BE2C (cell line): ENCODE results near the gene MBNL1.

Experiments
- DNase-seq: peaks from one replicate; pipeline ENCODE4 v3.0.0-alpha.2; 2020
- H3K27me3 ChIP-seq: fragments of 250-450 bp; sonication (Bioruptor Pico); 2 replicates; pipeline ENCODE4 v1.5.1; 2020; ENCODE audit warnings: mild to moderate bottlenecking
- H3K36me3 ChIP-seq: fragments of 250-450 bp; sonication (Bioruptor Pico); 2 replicates; pipeline ENCODE4 v1.5.1; 2020; ENCODE audit warnings: mild to moderate bottlenecking
- H3K4me1 ChIP-seq: fragments of 250-450 bp; sonication (Bioruptor Pico); 2 replicates; pipeline ENCODE4 v1.5.1; 2020
- H3K4me3 ChIP-seq: 2 replicates; pipeline ENCODE4 v1.5.1; 2011; ENCODE audit warnings: low read depth, low read length
- H3K9me3 ChIP-seq: fragments of 250-450 bp; sonication (Bioruptor Pico); 2 replicates; pipeline ENCODE4 v1.5.1; 2020
- TF ChIP-seq, protein P1 (sequence below): IDR thresholded peaks from 2 replicates; pipeline ENCODE4 v1.5.1; 2012; ENCODE audit warnings: mild to moderate bottlenecking, low read depth, low read length

Gene MBNL1

DNA sequence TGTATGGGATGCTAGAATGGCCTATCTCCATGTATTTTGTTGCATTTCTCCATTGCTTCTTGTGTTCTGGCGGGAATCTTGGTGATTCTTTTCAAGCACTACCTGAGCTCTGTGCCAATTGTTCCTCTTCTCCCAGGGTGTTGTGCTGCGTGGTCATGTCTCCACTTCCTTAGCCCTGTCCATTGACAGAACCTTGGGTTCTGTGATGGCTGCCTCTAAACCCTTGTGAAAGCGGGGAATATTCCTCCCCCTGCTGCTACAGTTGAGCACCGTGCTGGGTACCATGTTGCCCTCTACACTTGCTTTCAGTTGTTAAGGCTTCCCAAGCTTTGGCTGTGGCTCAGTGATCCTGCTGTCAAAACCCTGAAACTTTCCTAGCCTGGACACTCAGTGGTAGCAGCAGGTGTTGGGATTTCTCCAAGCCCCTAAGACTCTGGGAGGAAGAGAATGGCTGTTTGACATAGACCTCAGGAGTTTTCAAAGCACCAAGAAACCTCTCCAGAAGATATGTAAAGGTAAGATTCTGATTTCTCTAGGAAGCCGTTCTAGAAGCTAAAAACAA lies 69.5 kb downstream of the MBNL1 start:
- TF ChIP-seq, protein P1, sequence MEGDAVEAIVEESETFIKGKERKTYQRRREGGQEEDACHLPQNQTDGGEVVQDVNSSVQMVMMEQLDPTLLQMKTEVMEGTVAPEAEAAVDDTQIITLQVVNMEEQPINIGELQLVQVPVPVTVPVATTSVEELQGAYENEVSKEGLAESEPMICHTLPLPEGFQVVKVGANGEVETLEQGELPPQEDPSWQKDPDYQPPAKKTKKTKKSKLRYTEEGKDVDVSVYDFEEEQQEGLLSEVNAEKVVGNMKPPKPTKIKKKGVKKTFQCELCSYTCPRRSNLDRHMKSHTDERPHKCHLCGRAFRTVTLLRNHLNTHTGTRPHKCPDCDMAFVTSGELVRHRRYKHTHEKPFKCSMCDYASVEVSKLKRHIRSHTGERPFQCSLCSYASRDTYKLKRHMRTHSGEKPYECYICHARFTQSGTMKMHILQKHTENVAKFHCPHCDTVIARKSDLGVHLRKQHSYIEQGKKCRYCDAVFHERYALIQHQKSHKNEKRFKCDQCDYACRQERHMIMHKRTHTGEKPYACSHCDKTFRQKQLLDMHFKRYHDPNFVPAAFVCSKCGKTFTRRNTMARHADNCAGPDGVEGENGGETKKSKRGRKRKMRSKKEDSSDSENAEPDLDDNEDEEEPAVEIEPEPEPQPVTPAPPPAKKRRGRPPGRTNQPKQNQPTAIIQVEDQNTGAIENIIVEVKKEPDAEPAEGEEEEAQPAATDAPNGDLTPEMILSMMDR = no peak
- DNase-seq = no peak
- no peak overlapping the region for H3K4me3 ChIP-seq
- peaks cover 3% of the 10 kb centered on the region for H3K36me3 ChIP-seq
- no peaks in the 10 kb centered on the region; the same call in 1 of the 2 replicates for H3K4me1 ChIP-seq
- H3K9me3 ChIP-seq = no peaks in the 10 kb centered on the region
- no peaks in the 10 kb centered on the region for H3K27me3 ChIP-seq

DNA sequence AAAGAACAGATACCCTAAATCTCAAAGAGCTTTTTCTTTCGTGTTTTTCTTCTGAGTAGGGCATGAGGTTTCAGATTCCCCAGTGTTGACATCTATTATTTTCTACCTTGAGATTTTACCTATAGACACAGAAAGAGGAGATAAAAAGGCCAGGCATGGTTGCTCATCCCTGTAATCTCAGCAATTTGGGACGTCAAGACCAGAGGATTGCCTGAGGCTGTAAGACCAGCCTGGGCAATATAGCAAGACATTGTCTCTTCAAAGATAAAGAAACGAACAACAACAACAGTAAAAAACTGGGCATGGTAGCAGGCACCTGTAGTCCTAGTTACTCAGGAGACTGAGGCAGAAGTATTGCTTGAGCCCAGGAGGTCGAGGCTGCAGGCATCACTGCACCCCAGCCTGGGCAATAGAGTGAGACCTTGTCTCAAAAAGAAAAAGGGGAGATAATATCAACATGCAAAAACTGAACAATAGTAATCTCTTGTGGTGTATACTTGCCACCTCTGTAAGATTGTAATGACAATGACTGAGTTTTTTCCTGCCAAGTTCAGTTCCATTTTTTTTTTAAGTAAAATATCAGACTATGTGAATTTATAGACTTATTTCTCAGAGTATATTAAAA lies 71.3 kb downstream of the MBNL1 start:
- Histone ChIP-seq H3K27me3 (no peaks in the 10 kb centered on the region), H3K9me3 (no peaks in the 10 kb centered on the region), H3K36me3 (peaks cover 3% of the 10 kb centered on the region), H3K4me3 (no peak overlapping the region), H3K4me1 (no peaks in the 10 kb centered on the region; the same call in 1 of the 2 replicates)
- no peak for DNase-seq
- TF ChIP-seq, protein P1 = no peak

DNA sequence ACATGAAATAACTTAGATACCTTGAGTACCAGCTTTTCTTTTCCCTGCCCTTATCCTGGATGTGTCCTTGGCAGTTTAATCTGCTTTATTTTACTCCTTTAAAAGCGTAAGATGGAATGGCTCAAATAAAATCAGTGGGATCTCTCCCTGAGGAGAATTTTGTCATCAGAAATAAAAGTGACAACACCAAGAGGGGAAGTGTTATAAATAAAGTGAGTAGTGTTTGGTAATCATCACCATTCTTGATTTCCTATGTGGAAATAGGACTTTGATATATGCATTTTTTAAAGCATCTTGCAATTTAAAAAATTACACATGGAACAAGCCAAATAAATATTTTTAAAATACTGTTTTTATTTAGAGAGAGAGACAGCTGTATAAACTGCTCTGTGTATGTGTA lies 76.5 kb downstream of the MBNL1 start:
- Histone ChIP-seq H3K27me3 (no peaks in the 10 kb centered on the region), H3K4me3 (no peak overlapping the region), H3K4me1 (peaks cover 4% of the 10 kb centered on the region), H3K9me3 (no peaks in the 10 kb centered on the region), H3K36me3 (no peaks in the 10 kb centered on the region; the same call in 1 of the 2 replicates)
- TF ChIP-seq, protein P1 = no peak
- no peak for DNase-seq

DNA sequence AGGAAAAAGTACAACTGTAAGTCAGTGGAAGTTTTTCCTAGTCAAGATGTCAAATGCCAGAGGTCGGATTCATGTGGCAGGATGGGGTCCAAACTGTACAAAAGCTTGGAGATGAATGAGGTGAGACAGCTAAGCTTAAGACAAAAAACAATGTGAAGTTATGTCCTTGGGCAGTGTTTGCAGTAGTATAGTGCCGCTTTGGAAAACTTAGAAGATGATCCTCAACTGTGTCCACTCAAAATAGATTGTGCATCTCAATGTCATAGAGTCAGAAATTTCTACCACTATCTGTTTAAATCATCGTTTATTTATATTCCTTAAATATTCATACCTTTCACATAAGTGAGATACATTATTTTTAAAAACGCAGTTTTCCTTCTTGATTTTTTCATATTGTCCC lies 77.3 kb downstream of the MBNL1 start:
- Histone ChIP-seq H3K27me3 (no peaks in the 10 kb centered on the region), H3K4me3 (no peak overlapping the region), H3K4me1 (peaks cover 4% of the 10 kb centered on the region), H3K36me3 (no peaks in the 10 kb centered on the region), H3K9me3 (no peaks in the 10 kb centered on the region)
- TF ChIP-seq, protein P1 = no peak
- no peak for DNase-seq

DNA sequence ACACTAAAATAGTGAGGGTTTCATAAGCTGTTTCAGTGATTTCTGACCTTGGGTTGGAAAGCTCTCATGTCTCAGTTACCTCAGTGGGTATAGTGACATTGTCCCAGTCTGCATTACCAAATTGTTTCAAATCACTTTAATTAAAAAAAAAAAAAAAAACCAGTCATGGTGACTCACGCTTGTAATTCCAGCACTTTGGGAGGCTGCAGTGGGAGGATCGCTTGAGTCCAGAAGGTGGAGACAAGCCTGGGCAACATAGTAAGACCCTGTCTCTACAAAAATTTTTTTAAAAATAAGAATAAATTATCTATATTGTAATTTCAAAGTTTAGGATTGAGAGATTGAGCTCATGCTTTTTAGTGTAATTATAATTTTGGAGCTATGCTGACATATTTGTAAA lies 78.0 kb downstream of the MBNL1 start:
- Histone ChIP-seq H3K36me3 (no peaks in the 10 kb centered on the region), H3K27me3 (no peaks in the 10 kb centered on the region), H3K4me3 (no peak overlapping the region), H3K9me3 (no peaks in the 10 kb centered on the region), H3K4me1 (peaks cover 4% of the 10 kb centered on the region)
- DNase-seq = no peak
- TF ChIP-seq, protein P1 = no peak

DNA sequence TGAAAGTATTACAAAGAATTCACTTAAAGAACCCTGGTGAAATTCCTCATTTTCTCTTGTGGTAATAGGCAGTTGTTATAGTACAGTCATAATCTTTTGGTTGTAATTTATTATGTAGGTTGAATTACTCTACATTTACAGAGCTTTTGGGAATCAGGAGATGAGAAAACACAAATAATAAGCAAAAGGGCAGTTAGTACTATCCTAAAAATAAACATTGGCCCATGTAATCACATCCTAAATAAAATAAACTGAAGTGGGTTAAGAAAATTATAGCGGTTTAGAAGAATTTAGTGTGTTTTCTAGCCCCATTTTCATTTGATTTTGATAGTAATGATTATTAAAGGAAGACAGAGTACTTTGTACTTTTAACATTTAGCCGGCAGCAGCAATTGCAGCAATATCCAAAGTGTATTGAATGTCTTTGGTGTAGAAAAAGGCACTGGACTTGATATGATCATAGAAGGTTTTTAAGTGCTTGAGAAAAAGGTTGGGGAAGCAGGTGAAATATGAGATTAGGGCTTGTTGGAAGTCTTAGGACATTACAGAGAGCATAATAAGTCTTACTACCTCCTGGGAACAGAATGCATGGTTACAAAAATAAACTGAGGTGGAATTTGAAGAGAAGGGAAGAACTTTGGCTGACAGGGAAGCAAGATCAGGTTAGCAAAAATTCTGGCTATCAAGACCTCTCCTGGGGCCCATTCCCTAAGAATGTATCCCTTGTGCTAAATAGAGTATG lies 79.9 kb downstream of the MBNL1 start:
- H3K4me3 ChIP-seq = no peak overlapping the region
- no peaks in the 10 kb centered on the region for H3K9me3 ChIP-seq
- H3K36me3 ChIP-seq = no peaks in the 10 kb centered on the region; the same call in 1 of the 2 replicates
- TF ChIP-seq, protein P1 = no peak
- peaks cover 4% of the 10 kb centered on the region for H3K4me1 ChIP-seq
- no peaks in the 10 kb centered on the region for H3K27me3 ChIP-seq
- no peak for DNase-seq
